ENCODE results near the gene HMGCS1. TPM values are rescaled to one million over a fixed set of nuclear protein-coding genes. Genes with fewer than 3 reads are reported as not detected.

The HMGCS1 gene
- total and polyA plus RNA-seq, 9 of the 15 experiments (the other 6 are each of a cell fraction or from before 2014, with no cell fraction given) = 43.7 to 337 (median 111) TPM

- no peak for TF ChIP-seq RNF2 (IDR thresholded peaks at IDR 0.05)
- TF ChIP-seq ZNF395 (CRISPR knock-in tag; IDR thresholded peaks at IDR 0.05) = peak; percentile 34; the same call in 1 of the 2 replicates
- TF ChIP-seq ZNF184 (CRISPR knock-in tag; IDR thresholded peaks at IDR 0.05) = no peak
- no peak for TF ChIP-seq ESRRB (CRISPR knock-in tag; IDR thresholded peaks at IDR 0.05; ENCODE audit: borderline replicate concordance)
- no peak for TF ChIP-seq CHD2 (IDR thresholded peaks at IDR 0.05; ENCODE audit: low read depth, low read length)
- no peak for TF ChIP-seq ZBED1 (IDR thresholded peaks at IDR 0.05)
These were observed 31.2 kb downstream of the HMGCS1 start (continued) for GRCh38 chr5:43281840-43282658.

DNA sequence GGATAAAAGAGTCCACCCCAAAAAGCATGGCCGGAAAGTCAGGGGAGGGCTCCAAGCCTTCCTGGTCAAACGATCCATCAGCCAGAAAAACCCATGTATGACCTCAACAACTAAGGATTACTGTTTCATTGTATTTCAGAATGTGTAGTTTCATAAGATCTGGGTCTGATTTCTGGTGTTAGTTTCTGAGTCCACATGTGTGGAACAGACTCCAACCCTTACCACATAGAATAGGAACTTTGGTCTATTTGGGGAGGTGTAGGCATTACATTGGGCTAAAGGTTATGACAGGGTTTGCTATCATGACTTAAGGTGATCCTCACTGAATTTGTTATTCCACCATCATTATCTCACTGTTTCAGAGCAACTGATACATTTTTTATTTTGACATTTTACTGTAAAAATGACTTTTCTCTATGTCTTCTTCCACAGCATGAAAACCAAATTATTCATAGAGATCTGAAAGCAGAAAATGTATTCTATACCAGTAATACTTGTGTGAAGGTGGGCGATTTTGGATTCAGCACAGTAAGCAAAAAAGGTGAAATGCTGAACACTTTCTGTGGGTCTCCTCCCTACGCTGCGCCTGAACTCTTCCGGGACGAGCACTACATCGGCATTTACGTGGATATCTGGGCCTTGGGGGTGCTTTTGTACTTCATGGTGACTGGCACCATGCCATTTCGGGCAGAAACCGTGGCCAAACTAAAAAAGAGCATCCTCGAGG lies 33.5 kb downstream of the HMGCS1 start:
- Histone ChIP-seq H3K4me2 (ENCODE audit: insufficient read depth, low read length) (no peak overlapping the region), H3K9me1 (ENCODE audit: control insufficient read depth, insufficient read depth, low read length) (no peaks in the 10 kb centered on the region), H3K79me2 (ENCODE audit: control insufficient read depth, insufficient read depth, low read length) (no peaks in the 10 kb centered on the region), H3K27me3 (ENCODE audit: control insufficient read depth in 2 of 2, insufficient read depth in 2 of 2, low read length in 2 of 2) (no peaks in the 10 kb centered on the region; a peak in 1 of 5 replicates), H3K9ac (ENCODE audit: insufficient read depth in 1 of 2, low read depth in 2 of 2, low read length in 2 of 2) (no peak overlapping the region), H3K36me3 (ENCODE audit: control insufficient read depth, insufficient read depth, low read length) (no peaks in the 10 kb centered on the region), H3K9me3 (replicated peaks; ENCODE audit: control insufficient read depth, insufficient read depth, low read depth, low read length) (no peaks in the 10 kb centered on the region), H3K27ac (ENCODE audit: extremely low read depth, low read depth, low read length) (no peak overlapping the region), H3K4me1 (replicated peaks in 1 of 2; ENCODE audit: control insufficient read depth in 2 of 2, insufficient read depth in 2 of 2, low read length in 2 of 2) (peaks cover 0 to 16% of the 10 kb centered on the region in 2 experiments; a peak in 4 of 5 replicates), H2AFZ (ENCODE audit: low read depth, low read length) (no peak overlapping the region), H4K20me1 (replicated peaks; ENCODE audit: control insufficient read depth, insufficient read depth, low read length) (no peaks in the 10 kb centered on the region), H3K4me3 (no peak overlapping the region)
- DNase-seq (ENCODE audit: extremely low read depth in 1 of 4, low spot score in 3 of 4) (no peak), FAIRE-seq (no peak), ATAC-seq (no peak)
- intact Hi-C loops (cut with micrococcal nuclease) = loop anchor here (5.0 kb wide), 1 partner anchor 33 kb away; the partner anchor contains the start of gene HMGCS1
- BruUV-seq (replicated peaks) = no TSS peak
- ChIA-PET POLR2A (no interaction called here), CTCF (ENCODE audit: low intra/inter-chr PET ratio) (no interaction called here)
- 38% methylated on average over 12 of the region's 12 CpGs for WGBS (ENCODE audit: insufficient coverage, low coverage, missing lambda C conversion rate)
- in situ Hi-C loops (cut with MboI) = no loop called here
- TF ChIP-seq ZNF316 (IDR thresholded peaks at IDR 0.05) (peak; percentile 73), MAFG (tag; conservative IDR thresholded peaks at IDR 0.05) (peak; percentile 28; the same call in 1 of the 2 replicates), C11orf30 (IDR thresholded peaks at IDR 0.05; ENCODE audit: low read depth) (peak; percentile 43; the same call in 1 of the 2 replicates)
